Measurements from ENCODE around the gene THOC1.

DNA sequence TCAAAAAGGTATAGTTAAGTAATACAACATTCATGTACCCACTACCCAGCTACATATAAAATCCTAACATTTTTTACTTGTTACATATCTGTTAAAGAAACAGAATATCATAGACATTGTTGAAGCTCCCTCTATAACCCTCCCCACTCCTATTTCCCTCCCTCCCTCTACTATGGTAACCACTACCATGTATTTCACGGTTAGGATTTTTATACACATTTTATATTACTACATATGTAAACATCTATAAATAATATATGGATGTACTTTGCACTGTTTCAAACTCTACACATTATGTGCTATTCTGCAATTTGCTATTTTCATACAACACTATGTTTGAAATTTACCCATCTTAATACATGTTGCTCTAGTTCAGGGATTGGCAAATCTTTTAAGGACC is 36.3 kb downstream of the THOC1 start:
- TF ChIP-seq POLR2A (IDR thresholded peaks at IDR 0.05; ENCODE audit: extremely low read depth, insufficient read length) (no peak), MYC (IDR thresholded peaks at IDR 0.05; ENCODE audit: low read depth, low read length) (no peak)
- TF ChIP-seq, protein P1, sequence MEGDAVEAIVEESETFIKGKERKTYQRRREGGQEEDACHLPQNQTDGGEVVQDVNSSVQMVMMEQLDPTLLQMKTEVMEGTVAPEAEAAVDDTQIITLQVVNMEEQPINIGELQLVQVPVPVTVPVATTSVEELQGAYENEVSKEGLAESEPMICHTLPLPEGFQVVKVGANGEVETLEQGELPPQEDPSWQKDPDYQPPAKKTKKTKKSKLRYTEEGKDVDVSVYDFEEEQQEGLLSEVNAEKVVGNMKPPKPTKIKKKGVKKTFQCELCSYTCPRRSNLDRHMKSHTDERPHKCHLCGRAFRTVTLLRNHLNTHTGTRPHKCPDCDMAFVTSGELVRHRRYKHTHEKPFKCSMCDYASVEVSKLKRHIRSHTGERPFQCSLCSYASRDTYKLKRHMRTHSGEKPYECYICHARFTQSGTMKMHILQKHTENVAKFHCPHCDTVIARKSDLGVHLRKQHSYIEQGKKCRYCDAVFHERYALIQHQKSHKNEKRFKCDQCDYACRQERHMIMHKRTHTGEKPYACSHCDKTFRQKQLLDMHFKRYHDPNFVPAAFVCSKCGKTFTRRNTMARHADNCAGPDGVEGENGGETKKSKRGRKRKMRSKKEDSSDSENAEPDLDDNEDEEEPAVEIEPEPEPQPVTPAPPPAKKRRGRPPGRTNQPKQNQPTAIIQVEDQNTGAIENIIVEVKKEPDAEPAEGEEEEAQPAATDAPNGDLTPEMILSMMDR (IDR thresholded peaks at IDR 0.05; ENCODE audit: low read depth, low read length): no peak
- TF ChIP-seq, protein P2, sequence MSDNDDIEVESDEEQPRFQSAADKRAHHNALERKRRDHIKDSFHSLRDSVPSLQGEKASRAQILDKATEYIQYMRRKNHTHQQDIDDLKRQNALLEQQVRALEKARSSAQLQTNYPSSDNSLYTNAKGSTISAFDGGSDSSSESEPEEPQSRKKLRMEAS (IDR thresholded peaks at IDR 0.05; ENCODE audit: low read depth, low read length): no peak

All from NB4 (cell line).